ENCODE data around the gene LONP2.

Gene LONP2

DNA sequence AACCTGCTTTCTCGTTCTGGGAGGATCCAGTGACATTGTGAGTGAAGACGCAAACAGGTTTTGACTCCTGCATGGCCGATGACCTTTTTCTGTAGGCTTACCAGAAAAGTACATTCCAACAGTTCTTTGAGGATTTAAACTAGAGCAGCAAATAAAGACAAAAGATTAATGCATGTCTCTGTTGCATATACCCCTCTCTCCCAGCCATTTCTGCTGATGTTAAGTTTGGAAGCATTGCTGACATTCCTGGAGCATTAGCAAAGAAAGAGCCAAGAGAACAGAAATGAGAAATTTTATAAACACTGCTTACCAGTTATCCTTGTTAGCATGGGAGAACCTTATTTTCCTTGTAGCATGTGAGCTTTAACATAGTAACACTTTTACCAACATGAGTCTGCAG is 91.9 kb downstream of the LONP2 start:
- Histone ChIP-seq H2AFZ (ENCODE audit: low read depth, low read length) (no peak overlapping the region), H4K20me1 (ENCODE audit: insufficient read depth, low read length) (no peaks in the 10 kb centered on the region), H3K27ac (ENCODE audit: low read length) (no peak overlapping the region), H3K9me3 (ENCODE audit: insufficient read depth, low read length) (no peaks in the 10 kb centered on the region), H3K79me2 (ENCODE audit: low read length) (no peaks in the 10 kb centered on the region), H3K36me3 (replicated peaks; ENCODE audit: low read depth, low read length) (peaks cover 14% of the 10 kb centered on the region), H3K9ac (ENCODE audit: low read length) (no peak overlapping the region), H3K4me2 (ENCODE audit: low read length) (no peak overlapping the region), H3K27me3 (ENCODE audit: low read depth, low read length) (no peaks in the 10 kb centered on the region), H3K4me3 (ENCODE audit: low read length) (no peak overlapping the region), H3K4me1 (ENCODE audit: low read length) (no peaks in the 10 kb centered on the region)
- TF ChIP-seq, protein P1, sequence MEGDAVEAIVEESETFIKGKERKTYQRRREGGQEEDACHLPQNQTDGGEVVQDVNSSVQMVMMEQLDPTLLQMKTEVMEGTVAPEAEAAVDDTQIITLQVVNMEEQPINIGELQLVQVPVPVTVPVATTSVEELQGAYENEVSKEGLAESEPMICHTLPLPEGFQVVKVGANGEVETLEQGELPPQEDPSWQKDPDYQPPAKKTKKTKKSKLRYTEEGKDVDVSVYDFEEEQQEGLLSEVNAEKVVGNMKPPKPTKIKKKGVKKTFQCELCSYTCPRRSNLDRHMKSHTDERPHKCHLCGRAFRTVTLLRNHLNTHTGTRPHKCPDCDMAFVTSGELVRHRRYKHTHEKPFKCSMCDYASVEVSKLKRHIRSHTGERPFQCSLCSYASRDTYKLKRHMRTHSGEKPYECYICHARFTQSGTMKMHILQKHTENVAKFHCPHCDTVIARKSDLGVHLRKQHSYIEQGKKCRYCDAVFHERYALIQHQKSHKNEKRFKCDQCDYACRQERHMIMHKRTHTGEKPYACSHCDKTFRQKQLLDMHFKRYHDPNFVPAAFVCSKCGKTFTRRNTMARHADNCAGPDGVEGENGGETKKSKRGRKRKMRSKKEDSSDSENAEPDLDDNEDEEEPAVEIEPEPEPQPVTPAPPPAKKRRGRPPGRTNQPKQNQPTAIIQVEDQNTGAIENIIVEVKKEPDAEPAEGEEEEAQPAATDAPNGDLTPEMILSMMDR (IDR thresholded peaks at IDR 0.05; ENCODE audit: low read depth, low read length): no peak
- TF ChIP-seq EZH2phosphoT487 (IDR thresholded peaks at IDR 0.05; ENCODE audit: low read depth): no peak

DNA sequence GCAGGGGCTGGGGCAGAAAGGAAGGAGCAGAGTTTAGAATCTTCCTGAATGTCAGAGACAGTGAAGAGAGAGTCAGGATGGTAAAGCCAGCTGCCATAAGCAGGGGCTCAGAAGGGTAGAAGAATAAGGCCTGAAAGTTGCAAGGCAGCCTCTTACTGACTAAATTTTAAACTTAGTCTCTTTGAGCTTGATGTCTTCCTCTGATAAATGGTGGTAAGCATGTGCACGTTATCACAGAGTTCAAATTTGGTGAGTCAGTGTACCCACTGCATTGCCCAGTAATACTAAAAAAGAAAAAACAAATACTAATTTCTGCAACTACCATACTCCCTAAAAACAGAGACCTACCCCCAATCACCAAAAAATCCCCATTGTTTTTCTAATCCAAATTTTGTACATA is 96.0 kb downstream of the LONP2 start:
- TF ChIP-seq EZH2phosphoT487 (IDR thresholded peaks at IDR 0.05; ENCODE audit: low read depth): no peak
- TF ChIP-seq, protein P1 (IDR thresholded peaks at IDR 0.05; ENCODE audit: low read depth, low read length): no peak
- Histone ChIP-seq H3K36me3 (replicated peaks; ENCODE audit: low read depth, low read length) (peaks cover 16% of the 10 kb centered on the region), H3K4me2 (ENCODE audit: low read length) (no peak overlapping the region), H3K27me3 (ENCODE audit: low read depth, low read length) (no peaks in the 10 kb centered on the region), H2AFZ (ENCODE audit: low read depth, low read length) (no peak overlapping the region), H3K79me2 (ENCODE audit: low read length) (no peaks in the 10 kb centered on the region), H3K9ac (ENCODE audit: low read length) (no peak overlapping the region), H4K20me1 (ENCODE audit: insufficient read depth, low read length) (no peaks in the 10 kb centered on the region), H3K4me3 (ENCODE audit: low read length) (no peak overlapping the region), H3K9me3 (ENCODE audit: insufficient read depth, low read length) (no peaks in the 10 kb centered on the region), H3K27ac (ENCODE audit: low read length) (no peak overlapping the region), H3K4me1 (ENCODE audit: low read length) (no peaks in the 10 kb centered on the region)

DNA sequence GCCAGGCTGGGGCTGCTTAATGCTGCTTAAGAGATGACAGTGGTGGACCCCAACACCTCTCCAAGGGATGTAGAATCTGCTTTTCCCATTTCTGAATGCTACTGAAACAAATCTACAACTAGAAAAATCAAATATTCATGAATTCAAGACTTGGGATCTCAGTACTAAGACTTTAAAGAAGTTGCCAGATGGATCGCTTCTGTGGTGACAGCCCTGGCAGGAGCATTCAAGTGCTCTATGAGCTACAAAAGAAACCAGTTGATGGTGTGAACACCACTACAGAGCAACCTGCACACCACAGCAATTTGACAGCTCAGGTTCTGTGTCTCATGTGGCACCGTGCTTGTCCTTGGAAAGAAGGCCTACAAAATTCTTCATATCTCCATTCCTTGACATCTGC is 98.5 kb downstream of the LONP2 start:
- Histone ChIP-seq H3K4me1 (ENCODE audit: low read length) (no peaks in the 10 kb centered on the region), H3K9ac (ENCODE audit: low read length) (no peak overlapping the region), H3K27me3 (ENCODE audit: low read depth, low read length) (no peaks in the 10 kb centered on the region), H4K20me1 (ENCODE audit: insufficient read depth, low read length) (no peaks in the 10 kb centered on the region), H3K4me3 (ENCODE audit: low read length) (no peak overlapping the region), H3K9me3 (ENCODE audit: insufficient read depth, low read length) (no peaks in the 10 kb centered on the region), H3K27ac (ENCODE audit: low read length) (no peak overlapping the region), H3K79me2 (ENCODE audit: low read length) (no peaks in the 10 kb centered on the region), H3K4me2 (ENCODE audit: low read length) (no peak overlapping the region), H2AFZ (ENCODE audit: low read depth, low read length) (no peak overlapping the region), H3K36me3 (replicated peaks; ENCODE audit: low read depth, low read length) (peaks cover 9% of the 10 kb centered on the region)
- TF ChIP-seq EZH2phosphoT487 (IDR thresholded peaks at IDR 0.05; ENCODE audit: low read depth): no peak
- TF ChIP-seq, protein P1 (IDR thresholded peaks at IDR 0.05; ENCODE audit: low read depth, low read length): no peak

DNA sequence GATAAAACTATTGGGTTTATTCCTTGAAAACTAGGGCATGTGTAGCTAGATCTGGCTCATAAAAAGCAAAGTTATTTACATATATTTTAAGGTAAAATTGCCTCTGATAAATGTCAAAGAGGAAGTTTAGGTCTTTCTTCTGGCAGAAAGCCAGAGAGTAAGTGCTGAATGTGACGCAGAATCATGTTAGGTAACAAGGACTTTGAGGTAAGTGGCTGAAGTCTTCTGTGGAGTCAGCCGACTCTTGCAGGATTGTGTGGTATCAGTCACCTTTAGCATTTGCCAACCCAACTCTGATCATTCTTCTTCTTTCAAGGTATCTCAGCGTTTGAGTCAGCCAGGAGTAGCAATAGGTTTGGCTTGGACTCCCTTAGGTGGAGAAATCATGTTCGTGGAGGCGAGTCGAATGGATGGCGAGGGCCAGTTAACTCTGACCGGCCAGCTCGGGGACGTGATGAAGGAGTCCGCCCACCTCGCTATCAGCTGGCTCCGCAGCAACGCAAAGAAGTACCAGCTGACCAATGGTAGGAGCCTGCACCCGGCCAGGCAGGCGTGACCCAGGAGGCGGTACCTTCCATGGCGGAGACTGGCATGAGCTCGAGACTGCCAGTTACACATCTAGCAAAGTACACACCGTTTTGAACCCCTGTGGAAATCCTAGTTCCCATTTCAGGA is 103.2 kb downstream of the LONP2 start:
- Histone ChIP-seq H3K27me3 (ENCODE audit: low read depth, low read length) (no peaks in the 10 kb centered on the region), H3K36me3 (replicated peaks; ENCODE audit: low read depth, low read length) (peaks cover 25% of the 10 kb centered on the region)

More for the DNA sequence above, 103.2 kb downstream of the LONP2 start:
- Histone ChIP-seq H3K4me3 (ENCODE audit: low read length) (no peak overlapping the region), H3K27ac (ENCODE audit: low read length) (no peak overlapping the region), H3K9ac (ENCODE audit: low read length) (no peak overlapping the region), H3K9me3 (ENCODE audit: insufficient read depth, low read length) (no peaks in the 10 kb centered on the region), H4K20me1 (ENCODE audit: insufficient read depth, low read length) (no peaks in the 10 kb centered on the region), H3K4me1 (ENCODE audit: low read length) (no peaks in the 10 kb centered on the region), H3K79me2 (ENCODE audit: low read length) (no peaks in the 10 kb centered on the region), H3K4me2 (ENCODE audit: low read length) (no peak overlapping the region), H2AFZ (ENCODE audit: low read depth, low read length) (no peak overlapping the region)
- TF ChIP-seq, protein P1 (IDR thresholded peaks at IDR 0.05; ENCODE audit: low read depth, low read length): no peak
- TF ChIP-seq EZH2phosphoT487 (IDR thresholded peaks at IDR 0.05; ENCODE audit: low read depth): no peak

Measured in OCI-LY3 (cell line).